SU-DHL-6 (cell line): Measurements from ENCODE around the gene PLAGL2.

ENCODE experiments used
- H2AFZ ChIP-seq: fragments of 200-600 bp; sonication (generic); 2 replicates; pipeline ENCODE4 v1.6.1; 2014; ENCODE audit warnings: low read depth, mild to moderate bottlenecking, moderate library complexity, mixed read lengths, antibody characterized with exemption, low read length; ENCODE audit not compliant: severe bottlenecking
- H3F3A ChIP-seq: fragments of 200-600 bp; shearing (Covaris generic); 2 replicates; pipeline ENCODE4 v1.6.0; 2016; ENCODE audit warnings: antibody characterized with exemption, mild to moderate bottlenecking; ENCODE audit not compliant: insufficient read depth
- H3K27ac ChIP-seq: fragments of 200-600 bp; sonication (generic); 2 replicates; pipeline ENCODE4 v1.5.1; 2016; ENCODE audit warnings: low read depth, mild to moderate bottlenecking, low read length, moderate library complexity, mixed read lengths
- H3K27me3 ChIP-seq: fragments of 200-600 bp; sonication (generic), shearing (Covaris generic); 2 replicates; pipeline ENCODE4 v1.6.0; 2014; ENCODE audit warnings: mild to moderate bottlenecking, low read length
- H3K36me3 ChIP-seq: fragments of 200-600 bp; sonication (generic); 2 replicates; pipeline ENCODE4 v1.6.1; 2014; ENCODE audit warnings: mild to moderate bottlenecking, low read length, mixed read lengths
- H3K4me2 ChIP-seq: fragments of 300-600, 200-600 bp; shearing (Covaris generic), sonication (generic); 2 replicates; pipeline ENCODE4 v1.6.0; 2014; ENCODE audit warnings: low read length, low read depth, mild to moderate bottlenecking; ENCODE audit not compliant: poor library complexity, severe bottlenecking
- H3K4me3 ChIP-seq: fragments of 200-600 bp; sonication (generic); 2 replicates; pipeline ENCODE4 v1.5.1; 2014; ENCODE audit warnings: antibody characterized with exemption, low read length, mild to moderate bottlenecking, mixed read lengths; ENCODE audit not compliant: insufficient read depth, poor library complexity, severe bottlenecking
- H3K79me2 ChIP-seq: fragments of 200-600 bp; sonication (generic); 2 replicates; pipeline ENCODE4 v1.6.1; 2014; ENCODE audit warnings: mild to moderate bottlenecking, low read length, moderate library complexity; ENCODE audit not compliant: insufficient read depth
- H3K9ac ChIP-seq: fragments of 200-600 bp; sonication (generic); 2 replicates; pipeline ENCODE4 v1.7.0; 2014; ENCODE audit warnings: mild to moderate bottlenecking, low read length
- H3K9me2 ChIP-seq: fragments of 200-600 bp; sonication (generic); replicated peaks from 2 replicates; pipeline ENCODE4 v1.6.1; 2014; ENCODE audit warnings: low read length; ENCODE audit not compliant: insufficient read depth
- H3K9me3 ChIP-seq: fragments of 200-600 bp; sonication (generic); 2 replicates; pipeline ENCODE4 v1.6.1; 2014; ENCODE audit warnings: low read length, mixed read lengths; ENCODE audit not compliant: insufficient read depth
- H4K20me1 ChIP-seq: fragments of 200-600 bp; sonication (generic); 2 replicates; pipeline ENCODE4 v1.6.1; 2014; ENCODE audit warnings: low read depth, mild to moderate bottlenecking, antibody characterized with exemption, low read length, moderate library complexity, mixed read lengths
- CTCF ChIP-seq: fragments of 200-600 bp; sonication (generic); IDR thresholded peaks from one replicate; pipeline ENCODE4 v1.5.1; 2017; ENCODE audit warnings: antibody characterized with exemption, mild to moderate bottlenecking, low read length, moderate library complexity; ENCODE audit not compliant: insufficient read depth, poor library complexity, severe bottlenecking
- EZH2phosphoT487 ChIP-seq: fragments of 200-600 bp; sonication (generic), shearing (Covaris generic); conservative IDR thresholded peaks from 2 replicates; pipeline ENCODE4 v1.6.1; 2018; ENCODE audit warnings: mild to moderate bottlenecking, antibody characterized with exemption, low read length, moderate library complexity, mixed read lengths

Gene PLAGL2

GRCh38 chr20:32203356-32204204, 4.0 kb downstream of the PLAGL2 start:
- H2AFZ ChIP-seq, result no peak overlapping the region
- H3K27me3 ChIP-seq, result no peaks in the 10 kb centered on the region
- no peaks in the 10 kb centered on the region for H3K9me2 ChIP-seq
- H3K79me2 ChIP-seq, result peaks cover 84% of the 10 kb centered on the region
- H3F3A ChIP-seq, result 0 out of 2 replicates have a peak, but pooled peaks cover 9% of the 10 kb centered on the region
- H3K4me2 ChIP-seq, result no peak overlapping the region
- H3K4me3 ChIP-seq, result no peak overlapping the region
- TF ChIP-seq EZH2phosphoT487, result no peak
- peaks cover 3% of the 10 kb centered on the region; the same call in 1 of the 2 replicates for H3K36me3 ChIP-seq
- no peak overlapping the region for H3K9ac ChIP-seq
- peaks cover 9% of the 10 kb centered on the region; the same call in 1 of the 2 replicates for H4K20me1 ChIP-seq
- no peak overlapping the region for H3K27ac ChIP-seq
- no peaks in the 10 kb centered on the region for H3K9me3 ChIP-seq

- TF ChIP-seq CTCF (no peak), EZH2phosphoT487 (no peak)
- no peak overlapping the region for H3K27ac ChIP-seq
- H3K9me2 ChIP-seq, result no peaks in the 10 kb centered on the region
- no peak overlapping the region for H3K4me3 ChIP-seq
- peaks cover 9% of the 10 kb centered on the region; the same call in 1 of the 2 replicates for H4K20me1 ChIP-seq
- no peak overlapping the region for H3K4me2 ChIP-seq
- H3K9ac ChIP-seq, result no peak overlapping the region
- no peak overlapping the region for H2AFZ ChIP-seq
- H3K36me3 ChIP-seq, result peaks cover 11% of the 10 kb centered on the region; the same call in 1 of the 2 replicates
- H3K9me3 ChIP-seq, result no peaks in the 10 kb centered on the region
- H3K79me2 ChIP-seq, result peaks cover 71% of the 10 kb centered on the region
- no peaks in the 10 kb centered on the region for H3K27me3 ChIP-seq
- H3F3A ChIP-seq, result 0 out of 2 replicates have a peak, but pooled peaks cover 9% of the 10 kb centered on the region
Observed at GRCh38 chr20:32201977-32202363, 5.6 kb downstream of the PLAGL2 start.

- no peaks in the 10 kb centered on the region for H3K9me2 ChIP-seq
- H3K4me3 ChIP-seq, result no peak overlapping the region
- H3K36me3 ChIP-seq, result peaks cover 11% of the 10 kb centered on the region; the same call in 1 of the 2 replicates
- no peak overlapping the region for H3K9ac ChIP-seq
- H3K9me3 ChIP-seq, result no peaks in the 10 kb centered on the region
- H3F3A ChIP-seq, result 0 out of 2 replicates have a peak, but pooled peaks cover 9% of the 10 kb centered on the region
- H3K27ac ChIP-seq, result no peak overlapping the region
- H3K27me3 ChIP-seq, result no peaks in the 10 kb centered on the region
- peaks cover 65% of the 10 kb centered on the region for H3K79me2 ChIP-seq
- TF ChIP-seq CTCF (no peak), EZH2phosphoT487 (no peak)
- H4K20me1 ChIP-seq, result peaks cover 9% of the 10 kb centered on the region; the same call in 1 of the 2 replicates
- H3K4me2 ChIP-seq, result no peak overlapping the region
- no peak overlapping the region for H2AFZ ChIP-seq
Observed at GRCh38 chr20:32201296-32201976, 6.1 kb downstream of the PLAGL2 start.
